Measurements from ENCODE around the gene EPHA4.

Gene EPHA4

GRCh38 chr2:221501883-221502269, 70.2 kb downstream of the EPHA4 start:
- DNase-seq, result no peak

- no peak for DNase-seq
Measured at GRCh38 chr2:221501210-221501882, 70.8 kb downstream of the EPHA4 start.

GRCh38 chr2:221500501-221501209, 71.4 kb downstream of the EPHA4 start:
- DNase-seq, result no peak

- no peak for DNase-seq
Measured at GRCh38 chr2:221495731-221496130, 76.4 kb downstream of the EPHA4 start.

- no peak for DNase-seq
Measured at GRCh38 chr2:221494556-221494955, 77.5 kb downstream of the EPHA4 start.

- DNase-seq, result no peak
Measured at GRCh38 chr2:221493391-221493790, 78.7 kb downstream of the EPHA4 start.

- no peak for DNase-seq
Measured at GRCh38 chr2:221492636-221493035, 79.5 kb downstream of the EPHA4 start.

- no peak for DNase-seq
Measured at GRCh38 chr2:221490506-221491060, 81.5 kb downstream of the EPHA4 start.

- DNase-seq, result no peak
Measured at GRCh38 chr2:221488136-221488807, 83.8 kb downstream of the EPHA4 start.

- no peak for DNase-seq
Measured at GRCh38 chr2:221486106-221486505, 86.0 kb downstream of the EPHA4 start.

GRCh38 chr2:221485503-221485870, 86.6 kb downstream of the EPHA4 start:
- DNase-seq, result no peak

- DNase-seq, result no peak
Measured at GRCh38 chr2:221484761-221485502, 87.2 kb downstream of the EPHA4 start.

GRCh38 chr2:221482666-221483455, 89.2 kb downstream of the EPHA4 start:
- DNase-seq, result no peak

GRCh38 chr2:221480821-221481220, 91.3 kb downstream of the EPHA4 start:
- DNase-seq, result no peak

GRCh38 chr2:221480163-221480562, 91.9 kb downstream of the EPHA4 start:
- DNase-seq, result no peak

GRCh38 chr2:221478485-221478863, 93.6 kb downstream of the EPHA4 start:
- no peak for DNase-seq

- no peak for DNase-seq
Measured at GRCh38 chr2:221477714-221478484, 94.2 kb downstream of the EPHA4 start.

GRCh38 chr2:221476195-221476594, 95.9 kb downstream of the EPHA4 start:
- DNase-seq, result no peak

GRCh38 chr2:221473451-221473850, 98.7 kb downstream of the EPHA4 start:
- DNase-seq, result no peak

GRCh38 chr2:221468317-221468716, 103.8 kb downstream of the EPHA4 start:
- DNase-seq, result no peak

- no peak for DNase-seq
Measured at GRCh38 chr2:221467610-221468009, 104.5 kb downstream of the EPHA4 start.
